Keratinocyte (primary cell): ENCODE measurements around the gene EHMT1. TPM values are rescaled to one million over a fixed set of nuclear protein-coding genes. Genes with fewer than 3 reads are reported as not detected.

Experiments
- DNase-seq: peaks from one replicate; pipeline ENCODE4 v3.0.0-alpha.2; 2011; ENCODE audit warnings: low read depth, missing footprints, low spot score
- FAIRE-seq: peaks from 2 replicates; lab custom pipeline; 2011; peaks lifted over from hg19 to GRCh38; lab: Jason Lieb, UNC
- H2AFZ ChIP-seq: 2 replicates; pipeline ENCODE4 v1.6.0; 2012; ENCODE audit warnings: low read length, control low read depth, inconsistent platforms; ENCODE audit not compliant: control insufficient read depth
- H3K27ac ChIP-seq: 2 replicates; pipeline ENCODE4 v1.5.1; 2011; ENCODE audit warnings: low read length; ENCODE audit not compliant: control insufficient read depth, insufficient read depth
- H3K27me3 ChIP-seq: 3 replicates; pipeline ENCODE4 v1.6.0; 2011; ENCODE audit warnings: low read length; ENCODE audit not compliant: control insufficient read depth, insufficient read depth; ENCODE audit errors: extremely low read depth
- H3K36me3 ChIP-seq, 2 experiments: 2 replicates in 1 of 2; 3 replicates in 1 of 2; pipeline ENCODE4 v1.5.1; 2011; ENCODE audit warnings: low read length in 2 of 2, mild to moderate bottlenecking in 1 of 2; ENCODE audit not compliant: control insufficient read depth in 2 of 2, insufficient read depth in 2 of 2; ENCODE audit errors: extremely low read depth in 1 of 2
- H3K4me1 ChIP-seq: 3 replicates; pipeline ENCODE4 v1.5.1; 2011; ENCODE audit warnings: low read length; ENCODE audit not compliant: control insufficient read depth, insufficient read depth; ENCODE audit errors: extremely low read depth
- H3K4me2 ChIP-seq: 3 replicates; pipeline ENCODE4 v1.6.0; 2011; ENCODE audit warnings: low read depth, low read length; ENCODE audit not compliant: control insufficient read depth, insufficient read depth; ENCODE audit errors: extremely low read depth
- H3K4me3 ChIP-seq, 3 experiments: fragments of 200-600 bp in 1 of 3; sonication (generic) in 1 of 3; 2 replicates in 2 of 3; 3 replicates in 1 of 3; pipeline ENCODE4 v1.5.1; 2011 to 2016; ENCODE audit warnings: low read length in 3 of 3, mild to moderate bottlenecking in 3 of 3, control low read depth in 2 of 3, inconsistent platforms in 1 of 3, low read depth in 1 of 3, mixed read lengths in 1 of 3, mixed run types in 1 of 3, moderate library complexity in 1 of 3; ENCODE audit not compliant: control insufficient read depth in 2 of 3, insufficient read depth in 2 of 3; ENCODE audit errors: extremely low read depth in 1 of 3
- H3K79me2 ChIP-seq: 2 replicates; pipeline ENCODE4 v1.6.0; 2012; ENCODE audit warnings: low read length; ENCODE audit not compliant: control insufficient read depth, insufficient read depth
- H3K9ac ChIP-seq: 3 replicates; pipeline ENCODE4 v1.6.0; 2011; ENCODE audit warnings: low read length; ENCODE audit not compliant: control insufficient read depth, insufficient read depth; ENCODE audit errors: extremely low read depth
- H3K9me1 ChIP-seq: 3 replicates; pipeline ENCODE4 v1.6.0; 2011; ENCODE audit warnings: low read length; ENCODE audit not compliant: control insufficient read depth, insufficient read depth; ENCODE audit errors: extremely low read depth
- H3K9me3 ChIP-seq: 2 replicates; pipeline ENCODE4 v1.5.1; 2012; ENCODE audit warnings: low read depth, low read length; ENCODE audit not compliant: control insufficient read depth
- H4K20me1 ChIP-seq: 3 replicates; pipeline ENCODE4 v1.6.0; 2011; ENCODE audit warnings: low read length; ENCODE audit not compliant: control insufficient read depth, insufficient read depth; ENCODE audit errors: extremely low read depth
- EZH2 ChIP-seq: IDR thresholded peaks from one replicate; pipeline ENCODE4 v1.6.1; 2012; ENCODE audit warnings: inconsistent platforms, mild to moderate bottlenecking, low read length, moderate library complexity
- dilution Hi-C: fragments of 300-500 bp; cut with MboI; formaldehyde crosslinking; loops from one replicate; pipeline ENCODE4 v1.7.0; 2020; ENCODE audit warnings: low sequenced_read_pairs; ENCODE audit not compliant: extremely low pct_ligation_motif_present
- polyA plus RNA-seq, 5 experiments: library from polyadenylated mRNA; depleted of rRNA in 3 of 5; stranded (reverse) in 3 of 5; stranded (forward) in 1 of 5; unstranded in 1 of 5; fragments of >200 nt; gene quantifications; 1 replicate in 1 of 5; 2 replicates in 3 of 5; 3 replicates in 1 of 5; pipeline versions ENCODE4 v1.2.1 to v1.2.3, GENCODE V29; 2011 to 2012; ENCODE audit warnings: missing spikeins in 2 of 5, low read depth in 1 of 5, low replicate concordance in 1 of 5
- TF ChIP-seq, protein P1 (sequence below), 3 experiments: IDR thresholded peaks in 1 of 3; conservative IDR thresholded peaks in 1 of 3; optimal IDR thresholded peaks in 1 of 3; 2 replicates in 2 of 3; 3 replicates in 1 of 3; pipeline versions ENCODE3 to v1.5.1; 2011; ENCODE audit warnings: low read length in 3 of 3, mild to moderate bottlenecking in 3 of 3, moderate library complexity in 2 of 3, control low read depth in 1 of 3, inconsistent platforms in 1 of 3; ENCODE audit not compliant: insufficient read depth in 2 of 3; ENCODE audit errors: extremely low read depth in 1 of 3

Gene EHMT1
- polyA plus RNA-seq, 1 donor (not counting 4 experiments of a cell fraction or from before 2014, with no cell fraction given), result 25.9 TPM

GRCh38 chr9:137630126-137630525 lies 11.3 kb downstream of the EHMT1 start:
- DNase-seq (no peak), FAIRE-seq (no peak)
- Histone ChIP-seq H3K4me2 (no peak overlapping the region), H4K20me1 (peaks cover 8% of the 10 kb centered on the region), H3K27ac (no peak overlapping the region), H3K4me1 (no peaks in the 10 kb centered on the region), H2AFZ (no peak overlapping the region), H3K9me1 (peaks cover 4% of the 10 kb centered on the region), H3K9ac (no peak overlapping the region), H3K79me2 (peaks cover 94% of the 10 kb centered on the region), H3K36me3 (peaks cover 0 to 8% of the 10 kb centered on the region in 2 experiments), H3K27me3 (no peaks in the 10 kb centered on the region), H3K4me3 (no peak overlapping the region), H3K9me3 (no peaks in the 10 kb centered on the region)
- dilution Hi-C loops, result no loop called here
- no peak for TF ChIP-seq EZH2
- TF ChIP-seq, protein P1, sequence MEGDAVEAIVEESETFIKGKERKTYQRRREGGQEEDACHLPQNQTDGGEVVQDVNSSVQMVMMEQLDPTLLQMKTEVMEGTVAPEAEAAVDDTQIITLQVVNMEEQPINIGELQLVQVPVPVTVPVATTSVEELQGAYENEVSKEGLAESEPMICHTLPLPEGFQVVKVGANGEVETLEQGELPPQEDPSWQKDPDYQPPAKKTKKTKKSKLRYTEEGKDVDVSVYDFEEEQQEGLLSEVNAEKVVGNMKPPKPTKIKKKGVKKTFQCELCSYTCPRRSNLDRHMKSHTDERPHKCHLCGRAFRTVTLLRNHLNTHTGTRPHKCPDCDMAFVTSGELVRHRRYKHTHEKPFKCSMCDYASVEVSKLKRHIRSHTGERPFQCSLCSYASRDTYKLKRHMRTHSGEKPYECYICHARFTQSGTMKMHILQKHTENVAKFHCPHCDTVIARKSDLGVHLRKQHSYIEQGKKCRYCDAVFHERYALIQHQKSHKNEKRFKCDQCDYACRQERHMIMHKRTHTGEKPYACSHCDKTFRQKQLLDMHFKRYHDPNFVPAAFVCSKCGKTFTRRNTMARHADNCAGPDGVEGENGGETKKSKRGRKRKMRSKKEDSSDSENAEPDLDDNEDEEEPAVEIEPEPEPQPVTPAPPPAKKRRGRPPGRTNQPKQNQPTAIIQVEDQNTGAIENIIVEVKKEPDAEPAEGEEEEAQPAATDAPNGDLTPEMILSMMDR (optimal IDR thresholded peaks at IDR 0.05 in 1 of 3, IDR thresholded peaks at IDR 0.05 in 1 of 3, conservative IDR thresholded peaks at IDR 0.05 in 1 of 3; ENCODE audit: extremely low read depth in 1 of 3, insufficient read depth in 2 of 3, low read length in 3 of 3), result no peak

GRCh38 chr9:137630679-137631078 lies 11.9 kb downstream of the EHMT1 start:
- dilution Hi-C loops, result no loop called here
- peaks cover 4% of the 10 kb centered on the region for H3K9me1 ChIP-seq
- no peak overlapping the region for H3K27ac ChIP-seq
- DNase-seq (no peak), FAIRE-seq (no peak)
- H4K20me1 ChIP-seq, result peaks cover 8% of the 10 kb centered on the region
- H3K4me1 ChIP-seq, result no peaks in the 10 kb centered on the region
- no peak overlapping the region for H3K4me2 ChIP-seq
- no peak overlapping the region for H2AFZ ChIP-seq
- H3K79me2 ChIP-seq, result peaks cover 93% of the 10 kb centered on the region
- H3K36me3 ChIP-seq, result peaks cover 0 to 8% of the 10 kb centered on the region in 2 experiments
- H3K4me3 ChIP-seq, result no peak overlapping the region
- H3K9me3 ChIP-seq, result no peaks in the 10 kb centered on the region
- H3K9ac ChIP-seq, result no peak overlapping the region
- H3K27me3 ChIP-seq, result no peaks in the 10 kb centered on the region
- TF ChIP-seq EZH2, result no peak
- TF ChIP-seq, protein P1 (optimal IDR thresholded peaks at IDR 0.05 in 1 of 3, IDR thresholded peaks at IDR 0.05 in 1 of 3, conservative IDR thresholded peaks at IDR 0.05 in 1 of 3; ENCODE audit: extremely low read depth in 1 of 3, insufficient read depth in 2 of 3, low read length in 3 of 3), result no peak
